Calu3 (cell line): ENCODE data around the gene EIPR1. TPM values are rescaled to one million over a fixed set of nuclear protein-coding genes. Genes with fewer than 3 reads are reported as not detected.

Experiments used
- BruUV-seq: library from RNA; stranded (reverse); fragments of 400-500 nt; replicated peaks from 2 replicates; lab custom pipeline; 2021; lab: Mats Ljungman, UMichigan
- CTCF ChIA-PET: fragments of 300-600 bp; sonication (Branson Sonifier 250); formaldehyde crosslinking; loops from one replicate; lab custom pipeline; 2022; ENCODE audit warnings: antibody characterized with exemption; lab: Charles Lee
- DNase-seq: peaks from one replicate; pipeline ENCODE4 v3.0.0; 2022
- H3K27ac Mint-ChIP-seq: one replicate; pipeline ENCODE4 v1.8.0; 2022; ENCODE audit warnings: mixed read lengths; ENCODE audit not compliant: unreplicated experiment
- H3K27me3 Mint-ChIP-seq: one replicate; pipeline ENCODE4 v1.8.0; 2022; ENCODE audit warnings: mixed read lengths; ENCODE audit not compliant: unreplicated experiment
- H3K36me3 Mint-ChIP-seq: one replicate; pipeline ENCODE4 v1.8.0; 2022; ENCODE audit warnings: mild to moderate bottlenecking, moderate library complexity, mixed read lengths; ENCODE audit not compliant: insufficient read depth, unreplicated experiment
- H3K4me1 Mint-ChIP-seq: one replicate; pipeline ENCODE4 v1.8.0; 2022; ENCODE audit warnings: mild to moderate bottlenecking, low read depth, mixed read lengths; ENCODE audit not compliant: unreplicated experiment
- H3K4me3 Mint-ChIP-seq: one replicate; pipeline ENCODE4 v1.8.0; 2022; ENCODE audit warnings: mild to moderate bottlenecking, low read depth, moderate library complexity, mixed read lengths; ENCODE audit not compliant: unreplicated experiment
- H3K9me3 Mint-ChIP-seq: one replicate; pipeline ENCODE4 v1.8.0; 2022; ENCODE audit warnings: low read depth, mixed read lengths; ENCODE audit not compliant: unreplicated experiment
- CTCF ChIP-seq: fragments of 200-600 bp; IDR thresholded peaks from one replicate; pipeline ENCODE4 v1.8.0; 2022; ENCODE audit warnings: antibody characterized with exemption; ENCODE audit not compliant: unreplicated experiment
- intact Hi-C: fragments of 100-400 bp; cut with micrococcal nuclease; formaldehyde crosslinking; loops from one replicate; pipeline ENCODE4 v1.10.0; 2022; ENCODE audit not compliant: unreplicated experiment
- total RNA-seq: library from RNA; stranded (reverse); gene quantifications from 2 replicates; pipeline ENCODE4 v1.2.3, GENCODE V29; 2022

The EIPR1 gene
- total RNA-seq, 1 experiment from 2014 or later = 31.7 TPM

- no peak for DNase-seq
- Mint-ChIP-seq H3K27ac (no peak overlapping the region), H3K4me1 (peaks cover 7% of the 10 kb centered on the region), H3K4me3 (no peak overlapping the region), H3K9me3 (no peaks in the 10 kb centered on the region), H3K36me3 (no peaks in the 10 kb centered on the region), H3K27me3 (no peaks in the 10 kb centered on the region)
- intact Hi-C loops = no loop called here
- CTCF ChIA-PET = no interaction called here
- no TSS peak for BruUV-seq
- no peak for TF ChIP-seq CTCF
These were observed 60.3 kb downstream of the EIPR1 start for GRCh38 chr2:3317277-3317685.

- BruUV-seq = no TSS peak
- CTCF ChIA-PET = interaction anchor here (0.6 kb wide), 1 partner anchor 497 kb away, joined by 5 read pairs; no protein-coding TSS in a partner anchor
- no peak overlapping the region for H3K4me3 Mint-ChIP-seq
These were observed 61.0 kb downstream of the EIPR1 start for GRCh38 chr2:3316456-3317276.

GRCh38 chr2:3314626-3315025, 63.0 kb downstream of the EIPR1 start:
- H3K27me3 Mint-ChIP-seq = no peaks in the 10 kb centered on the region
- no peak overlapping the region for H3K4me3 Mint-ChIP-seq
- no TSS peak for BruUV-seq
- no peaks in the 10 kb centered on the region for H3K36me3 Mint-ChIP-seq
- no peak for DNase-seq
- intact Hi-C loops = no loop called here
- peaks cover 7% of the 10 kb centered on the region for H3K4me1 Mint-ChIP-seq
- H3K27ac Mint-ChIP-seq = no peak overlapping the region
- no peak for TF ChIP-seq CTCF
- CTCF ChIA-PET = no interaction called here
- no peaks in the 10 kb centered on the region for H3K9me3 Mint-ChIP-seq

More at GRCh38 chr2:3316456-3317276, 61.0 kb downstream of the EIPR1 start:
- Mint-ChIP-seq H3K4me1 (peaks cover 7% of the 10 kb centered on the region), H3K9me3 (no peaks in the 10 kb centered on the region), H3K36me3 (no peaks in the 10 kb centered on the region), H3K27ac (no peak overlapping the region), H3K27me3 (no peaks in the 10 kb centered on the region)
- intact Hi-C loops = no loop called here
- no peak for TF ChIP-seq CTCF
- no peak for DNase-seq

GRCh38 chr2:3313781-3314375, 63.7 kb downstream of the EIPR1 start:
- no peak overlapping the region for H3K27ac Mint-ChIP-seq
- TF ChIP-seq CTCF = no peak
- no TSS peak for BruUV-seq
- peaks cover 7% of the 10 kb centered on the region for H3K4me1 Mint-ChIP-seq
- H3K36me3 Mint-ChIP-seq = no peaks in the 10 kb centered on the region
- H3K27me3 Mint-ChIP-seq = no peaks in the 10 kb centered on the region
- intact Hi-C loops = no loop called here
- H3K9me3 Mint-ChIP-seq = no peaks in the 10 kb centered on the region
- no peak overlapping the region for H3K4me3 Mint-ChIP-seq
- DNase-seq = no peak
- CTCF ChIA-PET = no interaction called here
